Occipital lobe (tissue), 2 donors: ENCODE results near the gene BAHD1. TPM values are rescaled to one million over a fixed set of nuclear protein-coding genes. Genes with fewer than 3 reads are reported as not detected.

Source experiments
- DNase-seq: peaks from one replicate; lab custom pipeline; 2025; lab: John Stamatoyannopoulos, UW
- total RNA-seq: library from RNA; depleted of rRNA; stranded (reverse); fragments of >200 nt; gene quantifications from one replicate; pipeline ENCODE4 v1.2.3, GENCODE V29; 2014

Gene BAHD1
- total RNA-seq, 1 donor from 2014 or later = 10.6 TPM

GRCh38 chr15:40424483-40425115 is 16.2 kb upstream of the BAHD1 start:
- DNase-seq = no peak

- DNase-seq = no peak
Observed at GRCh38 chr15:40425681-40426080, 15.1 kb upstream of the BAHD1 start.

- DNase-seq = no peak
Observed at GRCh38 chr15:40427188-40427587, 13.6 kb upstream of the BAHD1 start.

GRCh38 chr15:40428185-40428584 is 12.6 kb upstream of the BAHD1 start:
- no peak for DNase-seq

- DNase-seq = no peak
Observed at GRCh38 chr15:40429068-40429710, 11.6 kb upstream of the BAHD1 start.

GRCh38 chr15:40430271-40430805 is 10.4 kb upstream of the BAHD1 start:
- DNase-seq = no peak

- DNase-seq = no peak
Observed at GRCh38 chr15:40435023-40435709, 5.6 kb upstream of the BAHD1 start.

GRCh38 chr15:40435710-40436089 is 5.1 kb upstream of the BAHD1 start:
- no peak for DNase-seq

GRCh38 chr15:40436116-40436891 is 4.4 kb upstream of the BAHD1 start:
- no peak for DNase-seq

- DNase-seq = no peak
Observed at GRCh38 chr15:40436892-40437751, 3.6 kb upstream of the BAHD1 start.

GRCh38 chr15:40437752-40438687 is 2.7 kb upstream of the BAHD1 start:
- no peak for DNase-seq

- no peak for DNase-seq
Observed at GRCh38 chr15:40438712-40439111, 2.0 kb upstream of the BAHD1 start.

- no peak for DNase-seq
Observed at GRCh38 chr15:40439461-40439959, 1.2 kb upstream of the BAHD1 start.

GRCh38 chr15:40439960-40440742 is 602 bp upstream of the BAHD1 start:
- peak; percentile 63 for DNase-seq

GRCh38 chr15:40441565-40442531 is 1.1 kb downstream of the BAHD1 start:
- no peak for DNase-seq

GRCh38 chr15:40443255-40443654 is 2.5 kb downstream of the BAHD1 start:
- DNase-seq = no peak

- no peak for DNase-seq
Observed at GRCh38 chr15:40443846-40444245, 3.1 kb downstream of the BAHD1 start.
